Measurements from ENCODE around the gene TP53TG5. TPM values are rescaled to one million over a fixed set of nuclear protein-coding genes. Genes with fewer than 3 reads are reported as not detected.

TP53TG5 gene
- total RNA-seq, 1 donor from 2014 or later = not detected

GRCh38 chr20:45367126-45367525, 11.0 kb downstream of the TP53TG5 start:
- Histone ChIP-seq H3K27ac (ENCODE audit: low read depth, low read length) (no peak overlapping the region), H3K9me3 (ENCODE audit: insufficient read depth, low read depth, low read length) (no peaks in the 10 kb centered on the region), H3K27me3 (ENCODE audit: insufficient read depth, low read length) (no peaks in the 10 kb centered on the region), H3K79me2 (ENCODE audit: insufficient read depth, low read length) (peaks cover 28% of the 10 kb centered on the region), H2AFZ (ENCODE audit: low read depth, low read length) (no peak overlapping the region), H4K20me1 (ENCODE audit: insufficient read depth, low read length) (peaks cover 23% of the 10 kb centered on the region), H3K36me3 (ENCODE audit: insufficient read depth, low read length) (peaks cover 13% of the 10 kb centered on the region), H3K4me1 (ENCODE audit: insufficient read depth, low read length) (peaks cover 10% of the 10 kb centered on the region), H3K4me3 (ENCODE audit: insufficient read depth, low read depth, low read length) (no peak overlapping the region), H3K9ac (ENCODE audit: low read length) (no peak overlapping the region), H3K4me2 (ENCODE audit: low read length) (no peak overlapping the region)
- DNase-seq (ENCODE audit: low read depth) (no peak), FAIRE-seq (no peak)
- H3K36me3 Mint-ChIP-seq (ENCODE audit: low read depth, unreplicated experiment) = peaks cover 9% of the 10 kb centered on the region
- H3K9me3 Mint-ChIP-seq (ENCODE audit: unreplicated experiment) = no peaks in the 10 kb centered on the region
- no peaks in the 10 kb centered on the region for H3K27me3 Mint-ChIP-seq (ENCODE audit: low read depth, unreplicated experiment)
- TF ChIP-seq EZH2 (IDR thresholded peaks at IDR 0.05; ENCODE audit: insufficient read depth, low read length) (no peak), CTCF (IDR thresholded peaks at IDR 0.05; ENCODE audit: insufficient read depth, low read depth, low read length) (no peak)
- H3K4me3 Mint-ChIP-seq (ENCODE audit: unreplicated experiment) = no peak overlapping the region
- peaks cover 5% of the 10 kb centered on the region for H3K4me1 Mint-ChIP-seq (ENCODE audit: low read depth, unreplicated experiment)
- no peak overlapping the region for H3K27ac Mint-ChIP-seq (ENCODE audit: unreplicated experiment)

GRCh38 chr20:45366631-45367030, 11.5 kb downstream of the TP53TG5 start:
- Histone ChIP-seq H4K20me1 (ENCODE audit: insufficient read depth, low read length) (peaks cover 23% of the 10 kb centered on the region), H3K79me2 (ENCODE audit: insufficient read depth, low read length) (peaks cover 28% of the 10 kb centered on the region), H3K4me1 (ENCODE audit: insufficient read depth, low read length) (peaks cover 10% of the 10 kb centered on the region), H3K36me3 (ENCODE audit: insufficient read depth, low read length) (peaks cover 13% of the 10 kb centered on the region), H3K4me2 (ENCODE audit: low read length) (no peak overlapping the region), H3K27ac (ENCODE audit: low read depth, low read length) (no peak overlapping the region), H2AFZ (ENCODE audit: low read depth, low read length) (no peak overlapping the region), H3K9ac (ENCODE audit: low read length) (no peak overlapping the region), H3K9me3 (ENCODE audit: insufficient read depth, low read depth, low read length) (no peaks in the 10 kb centered on the region), H3K4me3 (ENCODE audit: insufficient read depth, low read depth, low read length) (no peak overlapping the region), H3K27me3 (ENCODE audit: insufficient read depth, low read length) (no peaks in the 10 kb centered on the region)
- TF ChIP-seq EZH2 (IDR thresholded peaks at IDR 0.05; ENCODE audit: insufficient read depth, low read length) (no peak), CTCF (IDR thresholded peaks at IDR 0.05; ENCODE audit: insufficient read depth, low read depth, low read length) (no peak)
- no peak for DNase-seq (ENCODE audit: low read depth)
- H3K27me3 Mint-ChIP-seq (ENCODE audit: low read depth, unreplicated experiment) = no peaks in the 10 kb centered on the region
- no peak for FAIRE-seq
- no peak overlapping the region for H3K4me3 Mint-ChIP-seq (ENCODE audit: unreplicated experiment)
- peaks cover 5% of the 10 kb centered on the region for H3K4me1 Mint-ChIP-seq (ENCODE audit: low read depth, unreplicated experiment)
- H3K9me3 Mint-ChIP-seq (ENCODE audit: unreplicated experiment) = no peaks in the 10 kb centered on the region
- H3K27ac Mint-ChIP-seq (ENCODE audit: unreplicated experiment) = no peak overlapping the region
- H3K36me3 Mint-ChIP-seq (ENCODE audit: low read depth, unreplicated experiment) = peaks cover 9% of the 10 kb centered on the region

- no peak for TF ChIP-seq EZH2 (IDR thresholded peaks at IDR 0.05; ENCODE audit: insufficient read depth, low read length)
- TF ChIP-seq CTCF (IDR thresholded peaks at IDR 0.05; ENCODE audit: insufficient read depth, low read depth, low read length) = no peak
- DNase-seq (ENCODE audit: low read depth) (no peak), FAIRE-seq (no peak)
- Histone ChIP-seq H3K4me1 (ENCODE audit: insufficient read depth, low read length) (peaks cover 10% of the 10 kb centered on the region), H3K4me2 (ENCODE audit: low read length) (no peak overlapping the region), H3K36me3 (ENCODE audit: insufficient read depth, low read length) (peaks cover 13% of the 10 kb centered on the region), H3K9me3 (ENCODE audit: insufficient read depth, low read depth, low read length) (no peaks in the 10 kb centered on the region), H3K79me2 (ENCODE audit: insufficient read depth, low read length) (peaks cover 28% of the 10 kb centered on the region), H2AFZ (ENCODE audit: low read depth, low read length) (no peak overlapping the region), H3K27ac (ENCODE audit: low read depth, low read length) (no peak overlapping the region), H3K9ac (ENCODE audit: low read length) (no peak overlapping the region), H3K27me3 (ENCODE audit: insufficient read depth, low read length) (no peaks in the 10 kb centered on the region), H3K4me3 (ENCODE audit: insufficient read depth, low read depth, low read length) (no peak overlapping the region), H4K20me1 (ENCODE audit: insufficient read depth, low read length) (peaks cover 23% of the 10 kb centered on the region)
- no peak overlapping the region for H3K27ac Mint-ChIP-seq (ENCODE audit: unreplicated experiment)
- H3K36me3 Mint-ChIP-seq (ENCODE audit: low read depth, unreplicated experiment) = peaks cover 9% of the 10 kb centered on the region
- H3K9me3 Mint-ChIP-seq (ENCODE audit: unreplicated experiment) = no peaks in the 10 kb centered on the region
- H3K27me3 Mint-ChIP-seq (ENCODE audit: low read depth, unreplicated experiment) = no peaks in the 10 kb centered on the region
- H3K4me1 Mint-ChIP-seq (ENCODE audit: low read depth, unreplicated experiment) = peaks cover 5% of the 10 kb centered on the region
- no peak overlapping the region for H3K4me3 Mint-ChIP-seq (ENCODE audit: unreplicated experiment)
Observed at GRCh38 chr20:45366192-45366591, 11.9 kb downstream of the TP53TG5 start.
